H9 (cell line): Measurements from ENCODE around the gene MNAT1. TPM values are rescaled to one million over a fixed set of nuclear protein-coding genes. Genes with fewer than 3 reads are reported as not detected.
A peak's percentile ranks its signal among the peaks of the same experiment; 100 is the strongest.

Experiments used
- DNase-seq: peaks from one replicate; pipeline ENCODE4 v3.0.0-alpha.2; 2017
- H2AFZ ChIP-seq: one replicate; pipeline ENCODE4 v1.6.1; 2013; ENCODE audit warnings: mild to moderate bottlenecking, low read length, control low read depth, moderate library complexity
- H2AK5ac ChIP-seq: 2 replicates; pipeline ENCODE4 v1.6.1; 2013; ENCODE audit warnings: low read length, control low read depth, mixed read lengths; ENCODE audit not compliant: insufficient read length
- H2BK120ac ChIP-seq: one replicate; pipeline ENCODE4 v1.6.1; 2013; ENCODE audit warnings: low read depth, mild to moderate bottlenecking, low read length, control low read depth, inconsistent platforms; ENCODE audit not compliant: poor library complexity, severe bottlenecking
- H2BK12ac ChIP-seq: 2 replicates; pipeline ENCODE4 v1.6.1; 2013; ENCODE audit warnings: low read length, control low read depth, mixed read lengths, low read depth; ENCODE audit not compliant: insufficient read length
- H2BK15ac ChIP-seq: 2 replicates; pipeline ENCODE4 v1.6.1; 2013; ENCODE audit warnings: low read depth, low read length, control low read depth
- H2BK20ac ChIP-seq: one replicate; pipeline ENCODE4 v1.6.1; 2013; ENCODE audit warnings: low read depth, mild to moderate bottlenecking, low read length, control low read depth, inconsistent platforms; ENCODE audit not compliant: poor library complexity, severe bottlenecking
- H2BK5ac ChIP-seq: 2 replicates; pipeline ENCODE4 v1.6.1; 2013; ENCODE audit warnings: low read length, control low read depth, mixed read lengths; ENCODE audit not compliant: insufficient read length
- H3K14ac ChIP-seq: 2 replicates; pipeline ENCODE4 v1.6.1; 2013; ENCODE audit warnings: low read length, control low read depth; ENCODE audit not compliant: insufficient read depth
- H3K18ac ChIP-seq: 2 replicates; pipeline ENCODE4 v1.6.1; 2013; ENCODE audit warnings: low read depth, mild to moderate bottlenecking, mixed read lengths, low read length, control low read depth; ENCODE audit not compliant: insufficient read length
- H3K23ac ChIP-seq: 2 replicates; pipeline ENCODE4 v1.6.1; 2013; ENCODE audit warnings: low read length, control low read depth, mixed read lengths, low read depth; ENCODE audit not compliant: insufficient read length
- H3K23me2 ChIP-seq: 2 replicates; pipeline ENCODE4 v1.6.1; 2013; ENCODE audit warnings: low read depth, mild to moderate bottlenecking, mixed read lengths, low read length, control low read depth; ENCODE audit not compliant: insufficient read length, poor library complexity, severe bottlenecking
- H3K27ac ChIP-seq: 2 replicates; pipeline ENCODE4 v1.5.1; 2013; ENCODE audit warnings: low read length, control low read depth, mixed read lengths, low read depth; ENCODE audit not compliant: insufficient read length
- H3K27me3 ChIP-seq: 2 replicates; pipeline ENCODE4 v1.6.1; 2013; ENCODE audit warnings: low read length, control low read depth, inconsistent platforms; ENCODE audit not compliant: insufficient read depth
- H3K4ac ChIP-seq: 2 replicates; pipeline ENCODE4 v1.6.1; 2013; ENCODE audit warnings: low read depth, mild to moderate bottlenecking, control low read depth, inconsistent platforms, low read length, moderate library complexity
- H3K4me1 ChIP-seq: 2 replicates; pipeline ENCODE4 v1.6.1; 2013; ENCODE audit warnings: low read length, control low read depth, inconsistent platforms; ENCODE audit not compliant: insufficient read depth
- H3K4me2 ChIP-seq: 2 replicates; pipeline ENCODE4 v1.6.1; 2013; ENCODE audit warnings: low read length, control low read depth, mixed read lengths; ENCODE audit not compliant: insufficient read length, insufficient read depth
- H3K56ac ChIP-seq: 2 replicates; pipeline ENCODE4 v1.6.1; 2013; ENCODE audit warnings: low read depth, mild to moderate bottlenecking, mixed read lengths, low read length, control low read depth; ENCODE audit not compliant: insufficient read length
- H3K79me1 ChIP-seq: 2 replicates; pipeline ENCODE4 v1.6.1; 2013; ENCODE audit warnings: low read depth, mild to moderate bottlenecking, moderate library complexity, low read length, control low read depth, inconsistent platforms; ENCODE audit not compliant: insufficient read depth, poor library complexity, severe bottlenecking
- H3K79me2 ChIP-seq: 2 replicates; pipeline ENCODE4 v1.6.1; 2013; ENCODE audit warnings: low read length, control low read depth, inconsistent platforms; ENCODE audit not compliant: insufficient read depth
- H3K9ac ChIP-seq: 2 replicates; pipeline ENCODE4 v1.6.1; 2013; ENCODE audit warnings: low read length, control low read depth, mixed read lengths; ENCODE audit not compliant: insufficient read length; ENCODE audit errors: extremely low read depth
- H3K9me3 ChIP-seq: one replicate; pipeline ENCODE4 v1.6.1; 2013; ENCODE audit warnings: low read depth, low read length, inconsistent platforms; ENCODE audit not compliant: control insufficient read depth
- H3T11ph ChIP-seq: one replicate; pipeline ENCODE4 v1.6.1; 2013; ENCODE audit warnings: mild to moderate bottlenecking, low read length, control low read depth, inconsistent platforms
- H4K20me1 ChIP-seq: one replicate; pipeline ENCODE4 v1.6.1; 2013; ENCODE audit not compliant: control insufficient read depth, insufficient read length, insufficient read depth
- H4K5ac ChIP-seq: 2 replicates; pipeline ENCODE4 v1.6.1; 2013; ENCODE audit warnings: low read depth, mild to moderate bottlenecking, mixed read lengths, low read length, control low read depth; ENCODE audit not compliant: insufficient read length
- H4K8ac ChIP-seq: replicated peaks from 2 replicates; pipeline ENCODE4 v1.6.1; 2013; ENCODE audit warnings: low read length, control low read depth, mixed read lengths, low read depth; ENCODE audit not compliant: insufficient read length
- H4K91ac ChIP-seq: 2 replicates; pipeline ENCODE4 v1.6.1; 2013; ENCODE audit warnings: low read depth, mild to moderate bottlenecking, moderate library complexity, mixed read lengths, low read length, control low read depth; ENCODE audit not compliant: insufficient read length
- H3K27ac Mint-ChIP-seq, 3 experiments: 2 replicates in 2 of 3; 3 replicates in 1 of 3; pipeline ENCODE4 v1.8.0; 2020 to 2021; ENCODE audit warnings: mixed read lengths in 3 of 3, mild to moderate bottlenecking in 1 of 3, moderate library complexity in 1 of 3
- H3K27me3 Mint-ChIP-seq: 2 replicates; pipeline ENCODE4 v1.8.0; 2021; ENCODE audit warnings: low read depth, mild to moderate bottlenecking, moderate library complexity, mixed read lengths
- H3K36me3 Mint-ChIP-seq, 3 experiments: 2 replicates in 2 of 3; 3 replicates in 1 of 3; pipeline ENCODE4 v1.8.0; 2020 to 2021; ENCODE audit warnings: low read depth in 3 of 3, mixed read lengths in 3 of 3; ENCODE audit not compliant: insufficient read depth in 1 of 3
- H3K4me1 Mint-ChIP-seq, 2 experiments: 2 replicates each; pipeline ENCODE4 v1.8.0; 2020; ENCODE audit warnings: mixed read lengths in 2 of 2
- H3K4me3 Mint-ChIP-seq, 2 experiments: 2 replicates in 1 of 2; 3 replicates in 1 of 2; pipeline ENCODE4 v1.8.0; 2020 to 2021; ENCODE audit warnings: mild to moderate bottlenecking in 2 of 2, mixed read lengths in 2 of 2, moderate library complexity in 1 of 2
- H3K9me3 Mint-ChIP-seq, 2 experiments: 2 replicates in 1 of 2; 3 replicates in 1 of 2; pipeline ENCODE4 v1.8.0; 2020; ENCODE audit warnings: mild to moderate bottlenecking in 2 of 2, mixed read lengths in 2 of 2, moderate library complexity in 1 of 2
- CTCF ChIP-seq: fragments of 200-600 bp; sonication (generic); conservative IDR thresholded peaks from 3 replicates; pipeline ENCODE4 v1.8.0; 2021; ENCODE audit warnings: antibody characterized with exemption, mild to moderate bottlenecking
- WGBS: extraction: QIAGEN DNeasy Blood & Tissue Kit; methylation state at CpG from one replicate; pipeline ENCODE4 v1.1.7; 2013; ENCODE audit warnings: missing lambda C conversion rate, low lambda C conversion rate, mixed read lengths; ENCODE audit not compliant: insufficient read length; ENCODE audit errors: extremely low coverage; 5-methylcytosine and 5-hydroxymethylcytosine counted together
- total RNA-seq: library from RNA; stranded (reverse); gene quantifications from 2 replicates; pipeline ENCODE4 v1.2.1, GENCODE V29; 2021

MNAT1 gene
- total RNA-seq, 1 experiment from 2014 or later = 43.1 TPM

- Histone ChIP-seq H2BK5ac (no peak overlapping the region), H2BK15ac (no peak overlapping the region), H4K8ac (no peak overlapping the region), H3K4me1 (peaks cover 3% of the 10 kb centered on the region; the same call in 1 of the 2 replicates), H3K79me2 (peaks cover 7% of the 10 kb centered on the region; the same call in 1 of the 2 replicates), H2AK5ac (no peak overlapping the region), H4K5ac (no peak overlapping the region), H3K9ac (peak overlapping the region; percentile 72), H4K91ac (no peak overlapping the region), H2BK12ac (no peak overlapping the region), H3K79me1 (peaks cover 6% of the 10 kb centered on the region), H3K27ac (no peak overlapping the region), H3K56ac (no peak overlapping the region), H3K4me2 (peak overlapping the region; percentile 75), H2BK20ac (no peak overlapping the region), H3K18ac (no peak overlapping the region), H3T11ph (no peak overlapping the region), H3K27me3 (no peaks in the 10 kb centered on the region), H3K23me2 (peaks cover 20% of the 10 kb centered on the region), H3K14ac (peak overlapping the region; percentile 11; the same call in 1 of the 2 replicates), H3K9me3 (no peaks in the 10 kb centered on the region), H3K4ac (no peak overlapping the region), H4K20me1 (no peaks in the 10 kb centered on the region), H2BK120ac (no peak overlapping the region), H2AFZ (no peak overlapping the region), H3K23ac (no peak overlapping the region)
- WGBS = no CpG with 5 or more reads among the region's 11 CpGs
- Mint-ChIP-seq H3K9me3 (no peaks in the 10 kb centered on the region; a peak in 1 of 5 replicates), H3K27me3 (peaks cover 1% of the 10 kb centered on the region; the same call in 1 of the 2 replicates), H3K4me3 (peak overlapping the region; percentile 96), H3K27ac (peak overlapping the region in 2 of 3 experiments; percentile 53 to 85; a peak in 4 of 7 replicates), H3K36me3 (peaks cover 22 to 30% (median 29%) of the 10 kb centered on the region in 3 experiments), H3K4me1 (peaks cover 27 to 29% of the 10 kb centered on the region in 2 experiments)
- no peak for TF ChIP-seq CTCF
- no peak for DNase-seq
These were observed 12.5 kb upstream of the MNAT1 start for GRCh38 chr14:60722107-60722356.
